H9 (cell line): Measurements from ENCODE around the gene CSN1S1. TPM values are rescaled to one million over a fixed set of nuclear protein-coding genes. Genes with fewer than 3 reads are reported as not detected.

Experiments used
- DNase-seq: peaks from one replicate; pipeline ENCODE4 v3.0.0-alpha.2; 2017
- H2AFZ ChIP-seq: one replicate; pipeline ENCODE4 v1.6.1; 2013; ENCODE audit warnings: mild to moderate bottlenecking, low read length, control low read depth, moderate library complexity
- H2AK5ac ChIP-seq: 2 replicates; pipeline ENCODE4 v1.6.1; 2013; ENCODE audit warnings: low read length, control low read depth, mixed read lengths; ENCODE audit not compliant: insufficient read length
- H2BK120ac ChIP-seq: one replicate; pipeline ENCODE4 v1.6.1; 2013; ENCODE audit warnings: low read depth, mild to moderate bottlenecking, low read length, control low read depth, inconsistent platforms; ENCODE audit not compliant: poor library complexity, severe bottlenecking
- H2BK12ac ChIP-seq: 2 replicates; pipeline ENCODE4 v1.6.1; 2013; ENCODE audit warnings: low read length, control low read depth, mixed read lengths, low read depth; ENCODE audit not compliant: insufficient read length
- H2BK15ac ChIP-seq: 2 replicates; pipeline ENCODE4 v1.6.1; 2013; ENCODE audit warnings: low read depth, low read length, control low read depth
- H2BK20ac ChIP-seq: one replicate; pipeline ENCODE4 v1.6.1; 2013; ENCODE audit warnings: low read depth, mild to moderate bottlenecking, low read length, control low read depth, inconsistent platforms; ENCODE audit not compliant: poor library complexity, severe bottlenecking
- H2BK5ac ChIP-seq: 2 replicates; pipeline ENCODE4 v1.6.1; 2013; ENCODE audit warnings: low read length, control low read depth, mixed read lengths; ENCODE audit not compliant: insufficient read length
- H3K14ac ChIP-seq: 2 replicates; pipeline ENCODE4 v1.6.1; 2013; ENCODE audit warnings: low read length, control low read depth; ENCODE audit not compliant: insufficient read depth
- H3K18ac ChIP-seq: 2 replicates; pipeline ENCODE4 v1.6.1; 2013; ENCODE audit warnings: low read depth, mild to moderate bottlenecking, mixed read lengths, low read length, control low read depth; ENCODE audit not compliant: insufficient read length
- H3K23ac ChIP-seq: 2 replicates; pipeline ENCODE4 v1.6.1; 2013; ENCODE audit warnings: low read length, control low read depth, mixed read lengths, low read depth; ENCODE audit not compliant: insufficient read length
- H3K23me2 ChIP-seq: 2 replicates; pipeline ENCODE4 v1.6.1; 2013; ENCODE audit warnings: low read depth, mild to moderate bottlenecking, mixed read lengths, low read length, control low read depth; ENCODE audit not compliant: insufficient read length, poor library complexity, severe bottlenecking
- H3K27ac ChIP-seq: 2 replicates; pipeline ENCODE4 v1.5.1; 2013; ENCODE audit warnings: low read length, control low read depth, mixed read lengths, low read depth; ENCODE audit not compliant: insufficient read length
- H3K27me3 ChIP-seq: 2 replicates; pipeline ENCODE4 v1.6.1; 2013; ENCODE audit warnings: low read length, control low read depth, inconsistent platforms; ENCODE audit not compliant: insufficient read depth
- H3K4ac ChIP-seq: 2 replicates; pipeline ENCODE4 v1.6.1; 2013; ENCODE audit warnings: low read depth, mild to moderate bottlenecking, control low read depth, inconsistent platforms, low read length, moderate library complexity
- H3K4me1 ChIP-seq: 2 replicates; pipeline ENCODE4 v1.6.1; 2013; ENCODE audit warnings: low read length, control low read depth, inconsistent platforms; ENCODE audit not compliant: insufficient read depth
- H3K4me2 ChIP-seq: 2 replicates; pipeline ENCODE4 v1.6.1; 2013; ENCODE audit warnings: low read length, control low read depth, mixed read lengths; ENCODE audit not compliant: insufficient read length, insufficient read depth
- H3K56ac ChIP-seq: 2 replicates; pipeline ENCODE4 v1.6.1; 2013; ENCODE audit warnings: low read depth, mild to moderate bottlenecking, mixed read lengths, low read length, control low read depth; ENCODE audit not compliant: insufficient read length
- H3K79me1 ChIP-seq: 2 replicates; pipeline ENCODE4 v1.6.1; 2013; ENCODE audit warnings: low read depth, mild to moderate bottlenecking, moderate library complexity, low read length, control low read depth, inconsistent platforms; ENCODE audit not compliant: insufficient read depth, poor library complexity, severe bottlenecking
- H3K79me2 ChIP-seq: 2 replicates; pipeline ENCODE4 v1.6.1; 2013; ENCODE audit warnings: low read length, control low read depth, inconsistent platforms; ENCODE audit not compliant: insufficient read depth
- H3K9ac ChIP-seq: 2 replicates; pipeline ENCODE4 v1.6.1; 2013; ENCODE audit warnings: low read length, control low read depth, mixed read lengths; ENCODE audit not compliant: insufficient read length; ENCODE audit errors: extremely low read depth
- H3K9me3 ChIP-seq: one replicate; pipeline ENCODE4 v1.6.1; 2013; ENCODE audit warnings: low read depth, low read length, inconsistent platforms; ENCODE audit not compliant: control insufficient read depth
- H3T11ph ChIP-seq: one replicate; pipeline ENCODE4 v1.6.1; 2013; ENCODE audit warnings: mild to moderate bottlenecking, low read length, control low read depth, inconsistent platforms
- H4K20me1 ChIP-seq: one replicate; pipeline ENCODE4 v1.6.1; 2013; ENCODE audit not compliant: control insufficient read depth, insufficient read length, insufficient read depth
- H4K5ac ChIP-seq: 2 replicates; pipeline ENCODE4 v1.6.1; 2013; ENCODE audit warnings: low read depth, mild to moderate bottlenecking, mixed read lengths, low read length, control low read depth; ENCODE audit not compliant: insufficient read length
- H4K8ac ChIP-seq: replicated peaks from 2 replicates; pipeline ENCODE4 v1.6.1; 2013; ENCODE audit warnings: low read length, control low read depth, mixed read lengths, low read depth; ENCODE audit not compliant: insufficient read length
- H4K91ac ChIP-seq: 2 replicates; pipeline ENCODE4 v1.6.1; 2013; ENCODE audit warnings: low read depth, mild to moderate bottlenecking, moderate library complexity, mixed read lengths, low read length, control low read depth; ENCODE audit not compliant: insufficient read length
- H3K27ac Mint-ChIP-seq, 3 experiments: 2 replicates in 2 of 3; 3 replicates in 1 of 3; pipeline ENCODE4 v1.8.0; 2020 to 2021; ENCODE audit warnings: mixed read lengths in 3 of 3, mild to moderate bottlenecking in 1 of 3, moderate library complexity in 1 of 3
- H3K27me3 Mint-ChIP-seq: 2 replicates; pipeline ENCODE4 v1.8.0; 2021; ENCODE audit warnings: low read depth, mild to moderate bottlenecking, moderate library complexity, mixed read lengths
- H3K36me3 Mint-ChIP-seq, 3 experiments: 2 replicates in 2 of 3; 3 replicates in 1 of 3; pipeline ENCODE4 v1.8.0; 2020 to 2021; ENCODE audit warnings: low read depth in 3 of 3, mixed read lengths in 3 of 3; ENCODE audit not compliant: insufficient read depth in 1 of 3
- H3K4me1 Mint-ChIP-seq, 2 experiments: 2 replicates each; pipeline ENCODE4 v1.8.0; 2020; ENCODE audit warnings: mixed read lengths in 2 of 2
- H3K4me3 Mint-ChIP-seq, 2 experiments: 2 replicates in 1 of 2; 3 replicates in 1 of 2; pipeline ENCODE4 v1.8.0; 2020 to 2021; ENCODE audit warnings: mild to moderate bottlenecking in 2 of 2, mixed read lengths in 2 of 2, moderate library complexity in 1 of 2
- H3K9me3 Mint-ChIP-seq, 2 experiments: 2 replicates in 1 of 2; 3 replicates in 1 of 2; pipeline ENCODE4 v1.8.0; 2020; ENCODE audit warnings: mild to moderate bottlenecking in 2 of 2, mixed read lengths in 2 of 2, moderate library complexity in 1 of 2
- total RNA-seq: library from RNA; stranded (reverse); gene quantifications from 2 replicates; pipeline ENCODE4 v1.2.1, GENCODE V29; 2021
- TF ChIP-seq, protein P1 (sequence below): fragments of 200-600 bp; sonication (generic); conservative IDR thresholded peaks from 3 replicates; pipeline ENCODE4 v1.8.0; 2021; ENCODE audit warnings: antibody characterized with exemption, mild to moderate bottlenecking

CSN1S1 gene
- total RNA-seq, 1 experiment from 2014 or later = not detected

- H4K5ac ChIP-seq = no peak overlapping the region
- no peaks in the 10 kb centered on the region for H3K23me2 ChIP-seq
- no peak overlapping the region for H3K14ac ChIP-seq
- no peak overlapping the region for H4K91ac ChIP-seq
- no peak overlapping the region for H2BK5ac ChIP-seq
- no peak overlapping the region for H3K4me2 ChIP-seq
- no peak overlapping the region for H2AK5ac ChIP-seq
- no peak overlapping the region for H2BK120ac ChIP-seq
- H3K23ac ChIP-seq = no peak overlapping the region
- H3K27ac ChIP-seq = no peak overlapping the region
- no peak overlapping the region for H2BK15ac ChIP-seq
- H2AFZ ChIP-seq = no peak overlapping the region
- H3K4me3 Mint-ChIP-seq = no peak overlapping the region
- no peaks in the 10 kb centered on the region for H3K4me1 Mint-ChIP-seq
- H3K27me3 Mint-ChIP-seq = no peaks in the 10 kb centered on the region
- DNase-seq = no peak
- H3K9ac ChIP-seq = no peak overlapping the region
- H4K20me1 ChIP-seq = no peaks in the 10 kb centered on the region
- H3K4me1 ChIP-seq = no peaks in the 10 kb centered on the region
- no peaks in the 10 kb centered on the region for H3K79me1 ChIP-seq
- H3K56ac ChIP-seq = no peak overlapping the region
- H3K27me3 ChIP-seq = no peaks in the 10 kb centered on the region
- H3K27ac Mint-ChIP-seq = no peak overlapping the region
- H3K18ac ChIP-seq = no peak overlapping the region
- H2BK12ac ChIP-seq = no peak overlapping the region
- no peak overlapping the region for H2BK20ac ChIP-seq
- H3K79me2 ChIP-seq = no peaks in the 10 kb centered on the region
- H3K9me3 Mint-ChIP-seq = peaks cover 9 to 12% of the 10 kb centered on the region in 2 experiments
- TF ChIP-seq, protein P1, sequence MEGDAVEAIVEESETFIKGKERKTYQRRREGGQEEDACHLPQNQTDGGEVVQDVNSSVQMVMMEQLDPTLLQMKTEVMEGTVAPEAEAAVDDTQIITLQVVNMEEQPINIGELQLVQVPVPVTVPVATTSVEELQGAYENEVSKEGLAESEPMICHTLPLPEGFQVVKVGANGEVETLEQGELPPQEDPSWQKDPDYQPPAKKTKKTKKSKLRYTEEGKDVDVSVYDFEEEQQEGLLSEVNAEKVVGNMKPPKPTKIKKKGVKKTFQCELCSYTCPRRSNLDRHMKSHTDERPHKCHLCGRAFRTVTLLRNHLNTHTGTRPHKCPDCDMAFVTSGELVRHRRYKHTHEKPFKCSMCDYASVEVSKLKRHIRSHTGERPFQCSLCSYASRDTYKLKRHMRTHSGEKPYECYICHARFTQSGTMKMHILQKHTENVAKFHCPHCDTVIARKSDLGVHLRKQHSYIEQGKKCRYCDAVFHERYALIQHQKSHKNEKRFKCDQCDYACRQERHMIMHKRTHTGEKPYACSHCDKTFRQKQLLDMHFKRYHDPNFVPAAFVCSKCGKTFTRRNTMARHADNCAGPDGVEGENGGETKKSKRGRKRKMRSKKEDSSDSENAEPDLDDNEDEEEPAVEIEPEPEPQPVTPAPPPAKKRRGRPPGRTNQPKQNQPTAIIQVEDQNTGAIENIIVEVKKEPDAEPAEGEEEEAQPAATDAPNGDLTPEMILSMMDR = no peak
- H3T11ph ChIP-seq = no peak overlapping the region
- H3K36me3 Mint-ChIP-seq = peaks cover 2 to 12% (median 5%) of the 10 kb centered on the region in 3 experiments; a peak in 4 of 7 replicates
- no peak overlapping the region for H3K4ac ChIP-seq
- H3K9me3 ChIP-seq = peaks cover 8% of the 10 kb centered on the region
- H4K8ac ChIP-seq = no peak overlapping the region
Measured at GRCh38 chr4:69882150-69882549, 48.7 kb upstream of the CSN1S1 start.
